Measurements from ENCODE around the gene KCNJ5.
A peak's percentile ranks its signal among the peaks of the same experiment; 100 is the strongest.

KCNJ5 gene

GRCh38 chr11:128964463-128964930 lies 73.3 kb downstream of the KCNJ5 start:
- DNase-seq, result peak; percentile 87

- DNase-seq, result no peak
Measured at GRCh38 chr11:128965485-128965884, 74.3 kb downstream of the KCNJ5 start.

GRCh38 chr11:128967578-128967977 lies 76.4 kb downstream of the KCNJ5 start:
- no peak for DNase-seq

GRCh38 chr11:128968916-128969315 lies 77.8 kb downstream of the KCNJ5 start:
- no peak for DNase-seq

Measured in NCI-H524 treated with DMSO at 0.1 percent for 48 hours (cell line).